ENCODE results near the gene GRIA2. TPM values are rescaled to one million over a fixed set of nuclear protein-coding genes. Genes with fewer than 3 reads are reported as not detected.
"Not testable (repeated sequence)": the region's sequence is repeated elsewhere in the genome, so short reads cannot be mapped to it uniquely, and the experiment has no call there.

GRIA2 gene
- not detected in 2 replicates for total RNA-seq (2014; rRNA removed; shearing (Covaris generic))

- no peak for DNase-seq (ENCODE audit: low spot score)
These were observed at the start of gene GRIA2 for GRCh38 chr4:157220371-157220881. Gene GRIA2 (plus strand): TSS chr4:157220728. CDS start chr4:157221043, 315 bp downstream.

GRCh38 chr4:157172011-157172410 lies 48.5 kb upstream of the GRIA2 start:
- peak; percentile 35 for DNase-seq (ENCODE audit: low spot score)

- not testable (repeated sequence) for DNase-seq (ENCODE audit: low spot score)
These were observed 40.3 kb upstream of the GRIA2 start for GRCh38 chr4:157180268-157180667.

GRCh38 chr4:157184300-157184699 lies 36.2 kb upstream of the GRIA2 start:
- no peak for DNase-seq (ENCODE audit: low spot score)

- no peak for DNase-seq (ENCODE audit: low spot score)
These were observed 35.2 kb upstream of the GRIA2 start for GRCh38 chr4:157185363-157185762.

GRCh38 chr4:157195374-157195773 lies 25.2 kb upstream of the GRIA2 start:
- no peak for DNase-seq (ENCODE audit: low spot score)

GRCh38 chr4:157196046-157196445 lies 24.5 kb upstream of the GRIA2 start:
- DNase-seq (ENCODE audit: low spot score) = no peak

GRCh38 chr4:157204634-157205244 lies 15.8 kb upstream of the GRIA2 start:
- DNase-seq (ENCODE audit: low spot score) = no peak

- peak; percentile 28 for DNase-seq (ENCODE audit: low spot score)
These were observed 2.8 kb upstream of the GRIA2 start for GRCh38 chr4:157217708-157218107.

GRCh38 chr4:157219711-157220370 lies 687 bp upstream of the GRIA2 start:
- DNase-seq (ENCODE audit: low spot score) = no peak

GRCh38 chr4:157221426-157221894 lies 932 bp downstream of the GRIA2 start:
- DNase-seq (ENCODE audit: low spot score) = no peak

GRCh38 chr4:157221895-157222770 lies 1.6 kb downstream of the GRIA2 start:
- no peak for DNase-seq (ENCODE audit: low spot score)

GRCh38 chr4:157222771-157223160 lies 2.2 kb downstream of the GRIA2 start:
- DNase-seq (ENCODE audit: low spot score) = no peak

- no peak for DNase-seq (ENCODE audit: low spot score)
These were observed 2.9 kb downstream of the GRIA2 start for GRCh38 chr4:157223456-157223855.

GRCh38 chr4:157225096-157225495 lies 4.6 kb downstream of the GRIA2 start:
- DNase-seq (ENCODE audit: low spot score) = no peak

GRCh38 chr4:157226035-157226434 lies 5.5 kb downstream of the GRIA2 start:
- DNase-seq (ENCODE audit: low spot score) = no peak

- no peak for DNase-seq (ENCODE audit: low spot score)
These were observed 6.1 kb downstream of the GRIA2 start for GRCh38 chr4:157226601-157227000.

- no peak for DNase-seq (ENCODE audit: low spot score)
These were observed 11.0 kb downstream of the GRIA2 start for GRCh38 chr4:157231525-157231924.

GRCh38 chr4:157242871-157243270 lies 22.3 kb downstream of the GRIA2 start:
- DNase-seq (ENCODE audit: low spot score) = no peak

- DNase-seq (ENCODE audit: low spot score) = no peak
These were observed 23.8 kb downstream of the GRIA2 start for GRCh38 chr4:157244348-157244747.

- no peak for DNase-seq (ENCODE audit: low spot score)
These were observed 24.8 kb downstream of the GRIA2 start for GRCh38 chr4:157245351-157245750.

- DNase-seq (ENCODE audit: low spot score) = no peak
These were observed 26.4 kb downstream of the GRIA2 start for GRCh38 chr4:157246964-157247363.
